HL-60 (cell line): Measurements from ENCODE around the gene KIF25.

Experiments
- DNase-seq, 2 experiments: peaks; one replicate each; pipeline ENCODE4 v3.0.0-alpha.2; 2010 to 2020; ENCODE audit warnings: low read depth in 1 of 2, low spot score in 1 of 2
- H3K27ac ChIP-seq: fragments of 250-450 bp; sonication (Bioruptor Pico); replicated peaks from 2 replicates; pipeline ENCODE4 v1.5.1; 2020; ENCODE audit warnings: mild to moderate bottlenecking, moderate library complexity
- H3K27me3 ChIP-seq: fragments of 250-450 bp; sonication (Bioruptor Pico); 2 replicates; pipeline ENCODE4 v1.5.1; 2021; ENCODE audit warnings: mild to moderate bottlenecking, moderate library complexity; ENCODE audit not compliant: insufficient read depth, poor library complexity, severe bottlenecking
- H3K4me3 ChIP-seq: replicated peaks from 2 replicates; pipeline ENCODE4 v1.5.1; 2011; ENCODE audit warnings: mild to moderate bottlenecking, control low read depth, low read length; ENCODE audit not compliant: insufficient read depth
- GABPA ChIP-seq: IDR thresholded peaks from 2 replicates; pipeline ENCODE4 v1.6.1; 2012; ENCODE audit warnings: low read depth
- POLR2AphosphoS5 ChIP-seq: IDR thresholded peaks from 2 replicates; pipeline ENCODE4 v1.6.1; 2012; ENCODE audit warnings: low read depth
- SPI1 ChIP-seq: IDR thresholded peaks from 2 replicates; pipeline ENCODE4 v1.6.1; 2012; ENCODE audit warnings: low read depth, mild to moderate bottlenecking, borderline replicate concordance
- TF ChIP-seq, protein P1 (sequence below): IDR thresholded peaks from 2 replicates; pipeline ENCODE4 v1.6.1; 2012; ENCODE audit warnings: low read depth; ENCODE audit not compliant: insufficient replicate concordance
- TF ChIP-seq, protein P2 (sequence below): IDR thresholded peaks from one replicate; pipeline ENCODE4 v1.5.1; 2011; ENCODE audit warnings: low read length, control low read depth, inconsistent platforms; ENCODE audit not compliant: insufficient read depth

Gene KIF25

GRCh38 chr6:168050881-168051586 is 53.6 kb downstream of the KIF25 start:
- DNase-seq, result no peak
- TF ChIP-seq POLR2AphosphoS5 (no peak), GABPA (no peak), SPI1 (no peak)
- TF ChIP-seq, protein P1, sequence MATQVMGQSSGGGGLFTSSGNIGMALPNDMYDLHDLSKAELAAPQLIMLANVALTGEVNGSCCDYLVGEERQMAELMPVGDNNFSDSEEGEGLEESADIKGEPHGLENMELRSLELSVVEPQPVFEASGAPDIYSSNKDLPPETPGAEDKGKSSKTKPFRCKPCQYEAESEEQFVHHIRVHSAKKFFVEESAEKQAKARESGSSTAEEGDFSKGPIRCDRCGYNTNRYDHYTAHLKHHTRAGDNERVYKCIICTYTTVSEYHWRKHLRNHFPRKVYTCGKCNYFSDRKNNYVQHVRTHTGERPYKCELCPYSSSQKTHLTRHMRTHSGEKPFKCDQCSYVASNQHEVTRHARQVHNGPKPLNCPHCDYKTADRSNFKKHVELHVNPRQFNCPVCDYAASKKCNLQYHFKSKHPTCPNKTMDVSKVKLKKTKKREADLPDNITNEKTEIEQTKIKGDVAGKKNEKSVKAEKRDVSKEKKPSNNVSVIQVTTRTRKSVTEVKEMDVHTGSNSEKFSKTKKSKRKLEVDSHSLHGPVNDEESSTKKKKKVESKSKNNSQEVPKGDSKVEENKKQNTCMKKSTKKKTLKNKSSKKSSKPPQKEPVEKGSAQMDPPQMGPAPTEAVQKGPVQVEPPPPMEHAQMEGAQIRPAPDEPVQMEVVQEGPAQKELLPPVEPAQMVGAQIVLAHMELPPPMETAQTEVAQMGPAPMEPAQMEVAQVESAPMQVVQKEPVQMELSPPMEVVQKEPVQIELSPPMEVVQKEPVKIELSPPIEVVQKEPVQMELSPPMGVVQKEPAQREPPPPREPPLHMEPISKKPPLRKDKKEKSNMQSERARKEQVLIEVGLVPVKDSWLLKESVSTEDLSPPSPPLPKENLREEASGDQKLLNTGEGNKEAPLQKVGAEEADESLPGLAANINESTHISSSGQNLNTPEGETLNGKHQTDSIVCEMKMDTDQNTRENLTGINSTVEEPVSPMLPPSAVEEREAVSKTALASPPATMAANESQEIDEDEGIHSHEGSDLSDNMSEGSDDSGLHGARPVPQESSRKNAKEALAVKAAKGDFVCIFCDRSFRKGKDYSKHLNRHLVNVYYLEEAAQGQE, result no peak
- TF ChIP-seq, protein P2, sequence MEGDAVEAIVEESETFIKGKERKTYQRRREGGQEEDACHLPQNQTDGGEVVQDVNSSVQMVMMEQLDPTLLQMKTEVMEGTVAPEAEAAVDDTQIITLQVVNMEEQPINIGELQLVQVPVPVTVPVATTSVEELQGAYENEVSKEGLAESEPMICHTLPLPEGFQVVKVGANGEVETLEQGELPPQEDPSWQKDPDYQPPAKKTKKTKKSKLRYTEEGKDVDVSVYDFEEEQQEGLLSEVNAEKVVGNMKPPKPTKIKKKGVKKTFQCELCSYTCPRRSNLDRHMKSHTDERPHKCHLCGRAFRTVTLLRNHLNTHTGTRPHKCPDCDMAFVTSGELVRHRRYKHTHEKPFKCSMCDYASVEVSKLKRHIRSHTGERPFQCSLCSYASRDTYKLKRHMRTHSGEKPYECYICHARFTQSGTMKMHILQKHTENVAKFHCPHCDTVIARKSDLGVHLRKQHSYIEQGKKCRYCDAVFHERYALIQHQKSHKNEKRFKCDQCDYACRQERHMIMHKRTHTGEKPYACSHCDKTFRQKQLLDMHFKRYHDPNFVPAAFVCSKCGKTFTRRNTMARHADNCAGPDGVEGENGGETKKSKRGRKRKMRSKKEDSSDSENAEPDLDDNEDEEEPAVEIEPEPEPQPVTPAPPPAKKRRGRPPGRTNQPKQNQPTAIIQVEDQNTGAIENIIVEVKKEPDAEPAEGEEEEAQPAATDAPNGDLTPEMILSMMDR, result no peak

DNA sequence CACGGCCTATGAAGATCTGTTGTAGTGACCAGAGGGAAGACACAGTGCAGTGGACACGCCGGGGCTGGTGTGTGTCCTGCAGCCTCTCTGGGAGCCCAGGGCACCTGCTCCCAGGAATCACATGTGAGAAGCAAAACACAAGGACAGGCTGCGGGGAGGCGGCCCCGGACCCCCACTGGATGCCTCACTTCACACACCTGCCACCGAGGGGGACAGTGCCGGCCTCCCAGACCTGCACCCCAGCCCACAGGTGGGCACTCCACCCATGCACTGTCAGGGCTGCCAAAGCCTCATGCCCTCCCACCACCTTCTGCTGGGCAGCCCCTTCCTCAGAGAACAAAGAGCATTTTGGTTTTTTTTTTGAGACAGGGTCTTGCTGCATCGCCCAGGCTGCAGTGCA is 54.2 kb downstream of the KIF25 start:
- no peak for DNase-seq

More at GRCh38 chr6:168050881-168051586, 53.6 kb downstream of the KIF25 start:
- Histone ChIP-seq H3K27ac (no peak overlapping the region), H3K27me3 (no peaks in the 10 kb centered on the region), H3K4me3 (no peak overlapping the region)

DNA sequence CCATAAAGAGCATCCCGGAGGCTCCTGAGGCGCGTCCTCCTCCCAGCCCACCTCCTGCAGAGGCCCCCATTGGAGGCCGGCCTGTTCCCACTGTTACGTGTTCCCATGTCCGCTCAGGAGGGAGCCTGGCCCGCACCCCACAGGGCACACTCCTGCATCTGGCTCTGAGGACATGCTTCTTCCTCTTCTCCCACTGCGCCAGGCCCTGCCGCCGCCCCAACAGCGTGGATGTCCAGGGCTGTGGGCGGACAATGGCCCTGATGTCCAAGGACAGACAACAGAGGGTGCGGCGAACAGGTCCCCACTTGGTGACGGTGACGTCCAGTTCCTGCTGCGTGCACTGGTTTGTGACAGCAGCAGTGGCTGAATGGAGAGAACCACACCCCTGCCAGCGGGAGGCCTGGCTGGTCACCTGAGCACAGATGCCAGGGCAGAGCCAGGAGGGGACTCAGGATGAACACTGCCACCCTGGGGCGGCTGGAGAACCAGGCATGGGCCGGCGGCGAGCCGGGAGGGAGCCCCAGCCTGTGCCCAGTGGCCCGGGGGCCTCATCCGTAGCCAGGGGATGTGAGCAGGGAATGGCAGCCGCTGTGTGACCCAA is 54.9 kb downstream of the KIF25 start:
- no peak for DNase-seq
- Histone ChIP-seq H3K27me3 (no peaks in the 10 kb centered on the region), H3K4me3 (no peak overlapping the region), H3K27ac (no peak overlapping the region)
- TF ChIP-seq POLR2AphosphoS5, result no peak
- TF ChIP-seq, protein P1, result no peak
- TF ChIP-seq, protein P2, result no peak
- TF ChIP-seq SPI1, result no peak
- no peak for TF ChIP-seq GABPA

More for the DNA sequence above, 54.2 kb downstream of the KIF25 start:
- Histone ChIP-seq H3K27ac (no peak overlapping the region), H3K4me3 (no peak overlapping the region), H3K27me3 (no peaks in the 10 kb centered on the region)
- TF ChIP-seq POLR2AphosphoS5 (no peak), GABPA (no peak), SPI1 (no peak)
- TF ChIP-seq, protein P1, result no peak
- TF ChIP-seq, protein P2, result no peak
